HG03060 (cell line): ENCODE measurements around the gene MOB1B.
"Not testable (repeated sequence)": the region's sequence is repeated elsewhere in the genome, so short reads cannot be mapped to it uniquely, and the experiment has no call there.

Source experiments
- ATAC-seq: cut with Tn5 transposase; IDR thresholded peaks from one replicate; pipeline ENCODE4 v1.9.1; 2021; ENCODE audit warnings: low read depth, moderate number of reproducible peaks; ENCODE audit not compliant: unreplicated experiment

Gene MOB1B

DNA sequence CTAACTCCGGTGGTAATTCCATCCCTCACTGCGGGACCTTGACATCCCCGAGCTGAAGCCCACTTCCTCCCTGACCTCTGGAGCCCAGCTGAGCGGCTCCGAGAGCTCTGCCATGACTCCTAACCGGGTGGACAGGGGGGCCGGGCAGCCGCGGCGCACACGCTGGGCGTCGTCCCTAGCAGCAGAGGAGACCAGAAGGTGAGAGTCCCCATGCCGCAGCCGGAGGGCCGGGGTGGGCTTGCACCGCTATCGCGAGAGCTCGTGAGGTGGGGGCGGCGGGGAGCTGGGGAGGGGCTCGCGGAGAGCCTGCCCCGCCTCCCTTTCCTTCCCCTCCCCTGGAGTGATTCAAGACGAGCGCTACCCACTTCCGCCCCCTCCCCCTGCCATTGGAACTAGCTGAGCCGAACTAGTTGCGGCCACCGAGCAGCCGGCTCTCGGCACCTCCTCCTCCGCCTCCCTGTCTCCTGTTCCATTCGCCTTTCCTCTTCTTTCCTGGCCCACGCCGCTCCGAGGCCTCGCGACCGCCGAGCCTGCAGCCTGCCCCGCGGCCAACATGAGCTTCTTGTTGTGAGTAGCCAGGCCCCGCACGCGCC, at the start of gene MOB1B:
Gene MOB1B, plus strand, starts transcription at position 386 of the 593 bp plus-strand sequence. Its CDS starts 168 bp downstream, at position 554.
- ATAC-seq = peak; percentile 66

DNA sequence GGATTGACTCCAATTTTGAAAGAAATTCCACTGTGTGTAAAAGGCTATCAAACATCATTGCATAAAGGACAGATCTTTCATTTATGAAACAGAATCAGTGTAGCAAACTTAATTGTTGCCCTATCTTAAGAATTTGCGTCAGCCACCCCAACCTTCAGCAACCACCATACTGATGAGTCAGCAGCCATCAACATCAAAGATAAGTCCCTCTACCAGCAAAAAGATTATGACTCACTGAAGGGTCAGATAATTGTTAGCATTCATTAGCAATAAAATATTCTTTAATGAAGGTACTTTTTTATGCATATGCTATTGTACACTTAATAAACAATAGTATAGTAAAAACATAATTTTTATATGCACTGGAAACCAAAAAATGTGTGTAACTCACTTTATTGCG, 46.7 kb upstream of the MOB1B start:
- ATAC-seq = no peak

DNA sequence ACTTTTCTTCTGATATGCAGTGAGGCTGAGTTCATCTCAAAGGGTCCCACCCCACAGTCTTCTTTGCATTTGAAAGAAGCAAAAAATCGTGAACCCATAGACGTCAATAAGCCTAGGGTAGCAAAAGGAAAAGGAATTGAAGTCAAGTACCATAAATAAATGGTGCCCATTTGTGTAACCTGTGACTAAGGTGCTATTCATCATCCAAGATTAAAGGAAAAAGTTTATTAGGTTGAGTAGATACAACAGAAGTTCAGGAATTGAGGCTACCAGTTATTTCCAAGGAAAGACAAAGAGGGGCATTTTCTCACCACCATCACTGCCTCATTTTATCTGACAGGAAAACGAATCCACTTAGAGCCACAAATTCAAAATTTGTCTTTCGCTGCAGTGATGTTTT, 43.7 kb upstream of the MOB1B start:
- ATAC-seq = no peak

DNA sequence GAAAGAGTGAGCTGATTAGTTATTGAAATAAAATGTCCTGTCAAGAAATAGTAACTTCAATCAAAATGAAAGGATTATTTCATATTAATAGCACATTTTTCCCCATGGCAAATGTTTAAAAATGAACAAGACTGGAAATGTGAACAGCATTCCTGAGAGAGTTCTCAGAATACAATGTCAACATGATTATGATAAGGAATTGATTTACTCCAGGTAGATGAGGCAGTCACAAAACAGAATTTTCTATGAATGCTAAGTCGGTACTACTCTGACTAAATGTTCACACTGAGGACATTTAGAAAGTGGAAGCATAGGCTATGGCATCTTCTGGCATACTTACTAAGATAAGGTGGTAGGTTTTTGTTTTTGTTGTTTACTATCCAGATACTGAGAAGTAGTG, 43.1 kb upstream of the MOB1B start:
- no peak for ATAC-seq

DNA sequence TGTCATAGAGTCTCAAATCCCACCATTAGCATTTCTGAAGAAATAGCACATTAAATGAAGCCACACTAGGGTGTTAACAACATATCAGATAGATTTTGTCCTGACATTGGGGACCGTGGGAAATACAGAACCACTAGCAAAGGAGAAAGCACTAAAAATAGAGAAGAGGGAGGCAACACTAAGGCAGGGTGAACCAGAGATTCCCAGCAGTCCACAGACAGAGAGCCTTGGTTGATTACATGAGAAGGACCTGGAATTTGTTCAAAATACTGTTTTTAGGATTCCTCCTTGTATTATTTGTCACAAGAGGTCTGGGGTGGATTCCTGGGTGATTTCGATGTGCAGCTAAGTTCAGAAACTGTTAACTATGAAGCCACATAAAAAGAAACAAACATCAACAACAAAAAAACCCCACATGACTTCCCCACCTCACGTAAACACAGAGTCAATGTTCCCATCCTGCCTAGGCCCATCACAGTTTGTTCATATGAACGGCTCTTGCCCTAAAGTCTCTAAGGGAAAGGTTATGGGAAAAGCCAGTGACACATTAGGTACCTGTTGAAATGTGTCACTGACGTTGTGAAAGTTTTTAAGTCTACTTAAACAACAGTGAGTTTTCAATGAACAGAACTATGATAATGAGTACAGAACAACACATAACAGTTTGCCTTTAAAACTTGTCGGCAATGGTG, 38.9 kb upstream of the MOB1B start:
- ATAC-seq = peak; percentile 54

DNA sequence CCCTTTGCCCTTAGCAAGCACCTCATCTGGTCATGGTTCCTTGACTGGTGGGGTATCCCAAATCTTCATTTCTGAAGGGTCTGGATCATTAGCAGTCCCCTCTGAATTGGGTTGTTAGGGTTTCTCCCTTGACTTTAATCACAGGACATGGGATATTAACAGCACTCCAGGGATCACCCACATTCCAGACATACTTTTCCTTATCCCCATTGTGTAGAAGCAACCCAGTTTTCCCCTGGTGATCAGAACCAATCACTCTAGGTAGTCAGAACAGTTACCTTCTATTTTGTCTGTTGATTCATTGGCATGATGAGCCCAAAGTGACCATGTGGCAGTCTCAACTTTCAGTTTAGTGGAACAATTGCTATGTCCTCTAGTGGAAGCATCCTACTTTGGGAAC, 33.4 kb upstream of the MOB1B start:
- no peak for ATAC-seq

DNA sequence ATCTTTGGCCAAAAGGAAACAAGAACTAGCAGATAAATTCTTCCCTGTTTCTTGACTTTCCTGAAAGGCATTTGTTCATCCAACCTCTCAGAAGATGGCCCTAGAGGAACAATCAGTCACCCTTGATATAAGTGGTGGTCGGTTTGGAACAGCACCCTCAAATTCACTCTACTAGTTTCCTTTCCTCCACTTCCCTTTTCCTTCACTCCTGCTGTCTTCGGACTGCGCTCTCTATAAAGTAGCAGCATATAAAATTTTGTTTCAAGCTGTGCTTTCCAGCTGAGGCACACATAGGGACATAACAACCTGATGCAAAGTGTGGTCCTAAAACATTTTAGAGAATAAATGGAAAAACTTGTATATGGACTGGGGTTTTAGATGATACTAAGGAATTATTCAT, 29.0 kb upstream of the MOB1B start:
- no peak for ATAC-seq

DNA sequence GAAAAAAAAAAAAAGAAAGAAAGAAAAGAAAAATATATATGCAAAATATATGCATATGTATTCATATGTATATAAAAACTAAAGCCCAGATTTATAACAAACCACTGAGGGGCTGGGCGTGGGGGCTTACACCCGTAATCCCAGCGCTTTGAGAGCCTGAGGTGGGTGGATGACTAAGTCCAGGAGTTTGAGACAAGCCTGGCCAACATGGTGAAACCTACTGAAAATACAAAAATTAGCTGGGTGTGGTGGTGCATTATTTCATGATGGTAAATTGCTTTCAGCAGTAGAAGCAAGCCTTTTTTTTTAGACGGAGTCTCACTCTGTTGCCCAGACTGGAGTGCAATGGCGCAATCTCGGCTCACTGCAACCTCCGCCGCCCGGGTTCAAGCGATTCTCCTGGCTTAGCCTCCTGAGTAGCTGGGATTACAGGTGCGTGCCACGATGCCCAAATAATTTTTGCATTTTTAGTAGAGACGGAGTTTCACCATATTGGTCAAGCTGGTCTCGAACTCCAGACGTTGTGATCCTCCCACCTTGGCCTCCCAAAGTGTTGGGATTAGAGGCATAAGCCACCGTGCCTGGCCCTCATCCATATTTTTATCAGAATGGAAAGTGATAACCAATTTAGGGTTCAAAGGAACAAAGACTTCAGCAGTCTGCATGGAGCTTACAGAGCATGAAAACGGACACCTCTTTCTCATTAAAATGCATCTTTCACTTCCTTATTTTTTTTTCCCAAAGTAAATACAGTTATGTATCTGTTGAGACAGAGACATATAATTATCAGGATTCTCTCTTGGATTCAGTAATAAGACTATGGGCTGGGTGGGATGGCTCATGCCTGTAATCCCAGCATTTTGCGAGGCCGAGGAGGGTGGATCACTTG, 27.7 kb upstream of the MOB1B start:
- peak; percentile 36 for ATAC-seq

DNA sequence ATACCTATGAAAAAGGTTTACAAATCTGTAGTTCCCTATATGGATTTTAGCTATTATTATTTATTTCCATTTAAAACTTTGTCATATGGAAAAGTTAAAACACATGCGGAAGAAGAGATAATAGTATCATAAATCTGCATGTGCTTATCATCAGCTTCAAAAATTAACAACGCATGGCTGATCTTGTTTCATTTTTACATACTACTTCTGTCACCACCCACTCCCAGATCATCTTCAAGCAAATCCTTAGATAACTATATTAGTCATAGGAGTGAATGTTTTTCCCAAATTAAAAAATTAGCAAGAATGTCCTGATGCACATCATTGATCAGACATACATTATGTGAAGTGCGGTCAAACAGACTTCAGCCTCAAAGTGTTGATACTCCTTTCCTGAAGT, 24.6 kb upstream of the MOB1B start:
- ATAC-seq = no peak

DNA sequence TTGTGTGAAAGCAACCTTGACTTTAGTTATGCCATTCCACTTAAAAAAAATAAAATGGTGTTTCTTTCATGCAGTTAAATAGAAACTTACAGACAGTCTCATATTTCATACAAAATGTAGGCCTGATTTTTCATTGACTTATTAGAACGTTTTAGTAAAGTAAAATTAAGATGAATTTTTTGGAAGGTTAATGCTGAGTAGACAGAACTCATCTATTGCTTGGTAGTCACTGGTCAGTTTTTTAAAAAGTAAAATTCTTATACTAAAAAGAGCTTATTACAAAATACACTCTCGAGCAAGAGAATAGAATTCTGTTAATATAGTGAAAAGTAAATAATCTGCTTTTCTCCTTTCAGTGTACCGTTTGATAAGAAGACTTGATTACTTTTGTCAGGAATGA, 21.4 kb upstream of the MOB1B start:
- no peak for ATAC-seq

DNA sequence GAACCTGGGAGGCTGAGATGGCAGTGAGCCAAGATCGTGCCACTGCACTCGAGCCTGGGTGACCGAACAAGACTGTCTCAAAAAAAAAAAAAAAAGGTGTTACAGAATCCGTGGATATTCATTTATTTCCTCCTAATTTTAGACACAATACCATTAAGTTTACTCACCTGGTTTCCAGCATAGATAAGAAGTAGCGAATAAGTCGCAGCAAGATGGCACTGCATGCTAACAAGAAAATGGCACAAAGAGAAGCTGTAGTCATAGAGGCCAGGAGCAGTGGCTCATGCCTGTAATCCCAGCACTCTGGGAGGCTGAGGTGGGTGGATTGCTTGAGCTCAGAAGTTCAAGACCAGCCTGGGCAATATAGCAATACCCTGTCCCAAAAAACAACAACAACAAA, 17.0 kb upstream of the MOB1B start:
- ATAC-seq = no peak

DNA sequence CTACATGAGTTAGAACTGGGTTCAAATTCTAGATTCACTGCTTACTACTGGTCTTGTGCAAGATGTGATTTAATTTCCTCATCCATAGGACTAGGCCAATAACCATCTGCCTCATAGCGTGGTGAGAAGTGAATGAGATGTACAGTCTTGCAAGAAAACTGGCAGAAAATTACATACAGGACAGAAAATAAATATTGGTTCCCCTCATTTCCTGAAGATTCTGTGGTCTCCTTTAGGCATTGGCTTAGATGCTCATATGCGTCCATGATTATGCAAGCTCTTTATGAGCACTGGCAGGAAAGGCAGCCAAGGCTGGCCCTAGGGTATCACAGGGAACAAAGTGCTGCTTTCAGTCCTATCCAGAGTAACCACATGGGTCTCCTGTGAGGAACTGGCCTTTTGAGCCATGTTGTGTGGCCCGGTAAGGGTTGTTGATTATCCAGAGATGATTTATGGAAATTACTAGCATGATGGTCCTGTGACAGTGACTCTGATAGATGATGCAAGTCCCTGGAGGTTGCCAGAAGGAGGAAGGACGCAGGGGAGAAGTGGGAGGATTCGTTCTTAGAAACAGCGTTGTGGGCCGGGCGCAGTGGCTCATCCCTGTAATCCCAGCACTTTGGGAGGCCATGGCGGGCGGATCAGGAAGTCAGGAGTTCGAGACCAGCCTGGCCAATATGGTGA, 9.9 kb upstream of the MOB1B start:
- no peak for ATAC-seq

DNA sequence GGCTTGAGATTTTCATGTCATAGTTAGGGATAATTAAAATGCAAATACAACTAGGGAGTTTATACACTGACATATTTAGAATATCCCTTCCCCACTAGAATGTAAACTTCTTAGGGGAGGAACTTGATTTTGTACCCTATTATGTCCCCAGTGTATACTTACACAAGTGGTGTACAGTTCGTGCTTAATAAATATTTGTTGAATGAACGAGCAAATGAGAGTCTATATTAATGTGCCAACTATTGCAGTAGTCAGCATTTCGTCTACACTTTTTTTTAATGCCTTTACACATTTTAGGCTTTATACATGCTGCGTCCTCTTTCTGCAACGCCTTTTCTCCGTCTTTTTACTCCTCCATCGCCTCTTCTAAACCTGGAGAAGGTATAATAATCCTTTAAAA, 8.4 kb upstream of the MOB1B start:
- ATAC-seq = no peak

DNA sequence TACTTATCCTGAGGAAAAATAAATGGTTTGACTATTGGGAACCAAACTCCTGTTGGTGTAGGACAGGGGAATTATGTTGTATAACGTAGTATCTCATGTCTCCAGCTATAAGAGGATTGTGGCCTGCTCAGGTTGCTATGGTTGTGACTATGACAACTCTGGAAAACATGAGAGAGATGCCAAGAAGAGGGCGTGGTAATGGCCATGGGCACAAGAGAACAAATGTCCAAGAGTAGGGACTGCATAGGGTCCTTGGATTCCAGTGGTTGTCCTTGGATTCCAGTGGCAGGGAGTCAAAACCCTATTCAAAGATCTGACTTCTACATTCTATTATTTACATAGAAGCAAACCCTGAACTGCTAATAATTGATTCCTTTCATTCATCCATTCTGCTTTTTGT, 6.8 kb upstream of the MOB1B start:
- ATAC-seq = no peak

DNA sequence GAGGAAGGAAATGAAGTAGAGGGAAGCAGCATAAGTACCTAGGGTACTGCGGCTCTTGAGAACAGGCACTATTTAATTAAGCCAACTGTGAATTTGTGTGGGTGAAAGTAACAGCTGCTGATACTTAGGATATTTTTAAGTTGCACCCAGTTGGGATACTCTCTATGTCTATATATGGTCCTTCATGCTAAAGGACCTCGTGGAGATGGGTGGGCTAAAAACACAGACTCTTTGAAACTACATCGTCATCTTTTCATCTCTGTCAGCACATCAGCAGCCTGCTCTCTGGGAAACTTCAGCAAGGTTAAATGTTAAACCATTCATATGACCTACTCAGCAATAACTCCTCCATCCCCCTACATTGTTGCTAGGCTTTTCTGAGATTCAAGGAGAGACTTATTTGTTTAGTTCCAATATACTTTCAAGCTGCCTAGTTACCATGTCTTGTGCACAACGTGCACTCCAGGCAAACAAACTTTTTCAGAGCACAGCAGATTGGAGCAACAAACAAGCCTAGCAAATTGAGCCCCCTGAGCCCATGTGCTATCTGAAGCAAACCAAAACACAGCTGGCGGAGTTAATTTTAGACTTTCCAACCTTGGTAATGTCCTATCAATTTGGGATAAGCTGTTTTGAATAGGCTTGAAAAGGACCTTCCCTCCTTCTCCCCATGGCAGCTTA, 6.2 kb upstream of the MOB1B start:
- ATAC-seq = peak; percentile 47

DNA sequence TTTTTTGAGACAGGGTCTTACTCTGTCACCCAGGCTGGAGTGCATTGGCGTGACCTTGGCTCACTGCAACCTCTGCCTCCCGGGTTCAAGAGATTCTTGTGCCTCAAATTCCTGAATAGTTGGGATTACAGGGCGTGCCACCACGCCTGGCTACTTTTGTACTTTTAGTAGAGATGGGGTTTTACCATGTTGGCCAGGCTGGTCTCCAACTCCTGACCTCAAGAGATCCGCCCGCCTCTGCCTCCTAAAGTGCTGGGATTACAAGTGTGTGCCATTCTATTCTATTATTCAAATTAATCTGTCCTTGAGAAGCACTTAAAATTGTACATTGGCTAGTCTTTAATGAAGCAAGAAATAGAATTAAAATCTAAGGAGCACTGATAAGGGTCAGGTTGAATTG, 3.6 kb upstream of the MOB1B start:
- not testable (repeated sequence) for ATAC-seq

DNA sequence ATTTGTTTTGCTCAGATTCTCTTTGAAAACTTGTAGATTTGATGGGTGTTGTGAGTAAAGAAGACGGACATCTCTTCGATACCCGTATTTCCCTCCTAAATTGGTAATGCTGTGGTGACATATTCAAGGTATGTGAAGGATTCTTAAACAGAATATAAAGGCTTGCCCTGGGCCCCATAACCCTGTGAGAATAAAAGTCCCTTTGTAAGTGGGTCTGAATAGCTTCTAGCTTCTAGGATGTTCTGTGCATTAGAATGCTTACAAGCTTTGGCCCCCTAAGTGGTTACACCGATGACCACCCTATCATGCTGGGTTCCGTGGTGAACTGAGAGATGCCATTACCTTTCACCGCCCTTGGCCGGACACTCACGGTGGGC, 574 bp upstream of the MOB1B start:
- ATAC-seq = peak; percentile 12

DNA sequence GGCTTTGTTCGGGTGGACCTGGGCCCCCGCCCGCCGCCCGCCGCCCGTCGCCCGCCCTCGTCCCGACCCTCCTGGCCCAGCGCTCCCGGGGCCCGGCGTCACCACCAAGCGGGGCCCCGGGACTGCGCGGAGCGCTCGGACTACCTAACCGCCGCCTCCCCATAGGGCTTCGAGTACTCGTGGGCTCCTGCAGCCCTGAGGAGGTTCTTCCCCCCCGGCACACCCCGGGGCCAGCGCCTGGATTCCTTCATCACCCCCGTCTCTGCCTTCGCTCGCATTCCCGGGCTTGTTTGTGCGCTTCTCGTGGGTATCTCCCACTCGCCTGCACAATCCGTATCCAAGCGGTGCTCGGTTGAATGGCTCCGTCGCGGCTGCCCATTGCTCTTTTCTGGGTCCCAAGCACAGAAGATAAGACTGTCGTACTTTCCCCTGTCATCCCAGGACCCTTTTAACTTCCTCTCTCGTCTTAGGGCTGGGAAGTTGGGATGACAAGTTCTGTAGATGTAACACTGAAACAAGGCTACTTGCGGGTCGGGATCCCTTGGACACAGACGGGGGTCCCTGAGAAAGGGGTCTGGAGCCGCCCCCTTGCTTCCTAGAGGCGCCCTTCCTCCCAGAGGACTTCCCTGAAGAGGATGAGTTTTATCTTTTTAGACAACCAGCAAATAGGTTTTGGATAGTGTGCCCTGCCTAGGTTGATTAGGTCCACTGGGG, 565 bp downstream of the MOB1B start:
- peak; percentile 17 for ATAC-seq

DNA sequence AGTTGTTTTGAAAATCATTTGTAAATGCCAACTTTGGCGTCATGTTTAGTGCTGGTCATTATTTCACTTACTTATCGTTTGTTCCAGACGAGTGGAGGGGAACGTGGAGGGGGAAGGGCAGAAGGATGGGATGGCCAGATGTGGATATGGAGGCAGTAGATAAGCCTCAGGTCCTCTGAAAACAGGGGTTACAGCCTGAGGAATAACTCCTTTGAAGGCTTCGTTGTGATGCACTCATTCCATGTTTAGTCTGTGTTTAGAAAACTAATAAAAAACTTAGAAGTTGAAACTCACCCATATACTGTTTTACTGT, 1.1 kb downstream of the MOB1B start:
- ATAC-seq = no peak

DNA sequence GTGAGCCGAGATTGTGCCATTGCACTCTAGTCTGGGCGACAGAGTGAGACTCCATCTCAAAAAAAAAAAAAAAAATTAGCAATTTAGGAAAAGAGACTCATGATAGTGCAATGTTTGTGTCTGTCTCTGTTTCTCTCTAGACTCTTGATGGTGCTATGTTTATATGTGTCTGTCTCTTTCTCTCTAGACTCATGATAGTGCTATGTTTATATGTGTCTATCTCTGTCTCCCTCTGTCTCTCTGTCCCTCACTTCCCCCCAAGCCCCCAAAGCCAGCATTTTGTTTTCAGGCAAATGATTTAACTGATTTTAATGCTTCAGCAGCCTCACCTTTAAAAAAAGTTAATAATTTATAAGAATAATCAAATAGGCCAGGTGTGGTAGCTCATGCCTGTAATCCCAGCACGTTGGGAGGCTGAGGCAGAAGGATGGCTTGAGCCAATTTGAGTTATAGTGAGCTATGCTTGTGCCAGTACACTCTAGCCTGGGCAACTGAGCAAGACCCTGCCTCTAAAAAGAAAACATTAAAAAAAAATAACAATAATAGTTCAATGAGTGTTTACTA, 6.9 kb downstream of the MOB1B start:
- no peak for ATAC-seq
